ENCODE results near the gene RASSF5.
"Not testable (repeated sequence)": the region's sequence is repeated elsewhere in the genome, so short reads cannot be mapped to it uniquely, and the experiment has no call there.

RASSF5 gene

DNA sequence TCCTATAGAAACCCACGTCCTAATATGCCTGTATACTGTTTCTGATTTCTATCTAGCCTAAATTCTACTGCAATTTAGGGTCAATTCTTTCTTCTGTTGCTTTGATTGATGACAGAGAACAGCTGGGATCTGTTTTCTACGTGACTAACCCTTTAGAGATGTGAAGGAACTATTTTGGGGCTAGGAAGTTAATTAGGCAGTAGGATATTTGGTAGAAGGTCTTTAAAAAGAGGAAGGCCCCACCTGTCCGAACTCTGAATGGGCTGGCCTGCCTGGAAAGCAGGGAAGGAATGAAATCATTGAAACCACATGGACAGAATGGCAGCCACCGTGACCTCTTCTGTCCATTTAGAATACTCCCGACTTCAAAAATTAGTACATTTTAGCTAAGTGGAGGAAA, 83.9 kb downstream of the RASSF5 start:
- DNase-seq: no peak

DNA sequence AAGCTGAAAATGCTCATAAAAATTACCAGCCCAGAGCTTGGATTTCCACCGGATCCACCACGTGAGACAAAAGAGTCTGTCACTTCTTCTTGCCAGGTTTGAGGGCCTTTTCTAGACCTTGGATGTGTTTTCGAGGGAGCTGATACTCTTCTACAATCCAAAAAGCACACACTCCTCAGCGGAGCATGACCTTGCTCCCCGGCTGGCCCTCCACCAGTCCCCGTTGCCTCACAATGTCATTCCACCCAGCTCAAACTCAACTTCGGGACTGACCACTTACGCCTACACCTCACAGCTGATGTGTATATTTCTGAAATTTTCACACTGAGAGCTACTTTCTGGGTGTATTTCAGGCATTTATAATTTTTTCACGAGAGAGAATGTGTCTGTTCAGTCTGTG, 84.4 kb downstream of the RASSF5 start:
- DNase-seq: no peak

DNA sequence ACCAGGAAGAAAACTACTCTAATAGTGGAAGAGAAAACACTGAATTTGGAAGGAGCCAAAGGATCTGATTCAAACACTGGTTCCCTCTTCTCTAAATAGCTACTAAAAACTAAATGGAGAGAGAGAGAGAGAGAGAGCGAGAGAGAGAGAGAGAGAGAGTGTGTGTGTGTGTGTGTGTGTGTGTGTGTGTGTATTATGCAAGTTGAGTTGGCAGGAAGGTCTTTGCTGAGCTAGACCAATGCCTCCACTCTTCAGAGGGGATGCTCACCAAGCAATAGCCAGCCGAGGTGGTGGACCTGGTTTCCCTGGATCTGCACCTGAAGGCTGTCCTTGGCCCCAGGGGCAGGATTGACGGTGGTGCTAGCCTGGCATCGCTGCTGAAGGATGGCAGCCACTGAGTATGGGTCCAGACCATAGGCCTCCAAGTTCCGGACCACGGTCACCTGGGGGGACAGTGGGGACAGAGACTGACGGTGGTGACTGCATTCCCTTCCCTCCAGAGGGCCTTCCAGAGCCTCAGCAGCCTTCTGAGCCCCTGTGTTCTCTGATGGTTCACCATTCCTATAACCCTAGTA, 86.1 kb downstream of the RASSF5 start:
- DNase-seq: no peak

DNA sequence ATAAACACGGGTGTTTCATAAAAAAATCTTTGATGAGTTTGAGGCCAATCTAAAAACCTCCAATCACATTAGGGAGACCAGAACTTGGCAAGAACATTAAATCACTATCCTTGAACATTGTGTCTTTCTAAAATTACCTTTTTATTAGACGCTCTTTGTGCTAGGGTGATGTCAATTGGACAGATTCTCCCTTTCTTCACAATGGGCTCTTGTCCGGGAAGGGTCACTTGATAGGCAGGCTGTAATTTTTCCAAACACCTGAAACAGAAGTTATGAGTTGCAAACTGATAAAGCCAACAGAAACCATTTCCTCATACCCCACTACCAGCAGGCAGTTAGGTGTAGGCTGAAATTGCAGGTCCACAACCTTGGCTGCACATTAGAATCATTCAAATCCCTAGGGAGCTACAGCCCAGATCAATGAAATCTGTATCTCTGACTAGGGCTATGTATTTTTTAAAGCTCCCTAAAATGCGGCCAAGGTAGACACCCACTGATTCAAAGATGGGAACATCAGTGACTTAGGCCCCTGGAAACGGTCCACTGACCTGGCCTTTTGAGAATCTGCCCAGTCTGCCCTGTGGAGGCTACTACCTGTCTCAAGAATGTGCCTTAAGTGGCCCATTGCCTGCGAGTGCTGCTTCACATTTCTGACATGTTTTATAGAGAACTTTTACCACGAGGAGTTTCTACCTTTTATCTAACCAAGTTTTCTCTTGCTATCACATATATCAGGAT, 88.4 kb downstream of the RASSF5 start:
- no peak for DNase-seq

DNA sequence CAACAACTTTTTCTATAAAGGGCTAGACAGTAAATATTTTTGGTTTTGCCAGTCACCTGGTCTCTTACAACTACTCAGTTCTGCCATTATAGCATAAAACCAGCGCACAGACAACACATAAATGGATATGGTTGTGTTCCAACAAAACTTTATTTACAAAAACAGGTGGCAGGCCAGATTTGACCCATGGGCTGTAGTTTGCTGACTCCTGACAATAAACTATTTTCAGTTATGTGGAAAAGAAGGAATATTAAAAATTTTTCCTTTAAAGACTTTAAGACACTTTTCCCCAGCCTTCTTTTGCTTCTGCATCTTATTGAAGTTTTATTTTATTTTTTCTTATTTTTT, 89.0 kb downstream of the RASSF5 start:
- no peak for DNase-seq

DNA sequence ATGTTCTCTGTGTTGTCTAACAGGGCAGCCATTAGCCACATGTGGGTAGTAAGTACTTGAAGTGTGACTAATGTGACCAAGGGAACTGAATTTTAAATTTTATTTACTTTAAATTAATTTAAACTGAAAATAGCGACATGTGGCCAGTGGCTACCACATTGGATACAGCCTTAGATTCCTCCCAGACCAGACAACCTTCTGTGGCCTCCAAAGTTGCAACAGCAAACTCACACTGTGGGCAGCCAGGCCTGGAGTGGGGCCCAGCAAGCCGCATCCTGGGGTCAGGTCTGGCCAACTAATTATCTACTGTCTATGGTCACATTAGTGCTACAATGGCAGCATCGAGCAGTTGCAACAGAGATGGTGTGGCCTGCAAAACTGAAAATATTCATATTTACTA, 93.2 kb downstream of the RASSF5 start:
- DNase-seq: no peak

DNA sequence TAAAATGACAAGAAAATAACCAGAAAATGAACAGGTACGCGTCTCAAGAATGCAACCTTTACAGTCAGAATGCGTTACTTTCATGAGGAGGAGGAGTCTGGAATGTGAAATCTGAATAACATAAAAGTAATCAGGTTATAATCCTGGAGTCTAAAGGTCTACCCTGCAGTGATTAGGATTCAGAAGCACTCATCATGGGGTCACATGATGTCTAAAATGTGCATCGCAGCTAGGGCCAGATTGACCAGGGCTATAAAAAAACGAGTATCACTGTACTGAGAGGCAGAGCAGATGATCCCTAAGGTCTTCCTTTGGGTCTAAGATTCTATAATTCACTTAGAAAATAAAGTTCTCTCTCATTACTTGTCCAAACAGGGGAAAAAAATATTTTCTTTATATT, 97.5 kb downstream of the RASSF5 start:
- DNase-seq: no peak

DNA sequence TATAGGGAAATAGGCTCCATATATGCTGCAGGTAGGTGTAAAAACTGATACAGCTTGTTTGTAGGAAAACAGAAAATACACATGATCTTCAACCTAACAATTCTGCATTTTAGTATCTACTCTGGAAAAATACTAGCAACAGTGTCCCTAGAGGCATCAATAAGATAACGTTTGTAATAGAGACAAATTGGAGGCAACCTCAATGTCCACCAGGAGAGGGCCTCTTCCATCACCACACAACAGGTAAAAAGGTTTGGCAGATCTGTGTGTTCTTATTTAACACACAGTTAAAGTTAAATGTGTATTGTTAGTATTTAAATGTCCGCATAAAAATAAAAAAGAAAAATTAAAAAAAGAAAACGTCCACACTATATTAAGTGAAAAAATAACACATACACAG, 99.5 kb downstream of the RASSF5 start:
- DNase-seq: no peak

DNA sequence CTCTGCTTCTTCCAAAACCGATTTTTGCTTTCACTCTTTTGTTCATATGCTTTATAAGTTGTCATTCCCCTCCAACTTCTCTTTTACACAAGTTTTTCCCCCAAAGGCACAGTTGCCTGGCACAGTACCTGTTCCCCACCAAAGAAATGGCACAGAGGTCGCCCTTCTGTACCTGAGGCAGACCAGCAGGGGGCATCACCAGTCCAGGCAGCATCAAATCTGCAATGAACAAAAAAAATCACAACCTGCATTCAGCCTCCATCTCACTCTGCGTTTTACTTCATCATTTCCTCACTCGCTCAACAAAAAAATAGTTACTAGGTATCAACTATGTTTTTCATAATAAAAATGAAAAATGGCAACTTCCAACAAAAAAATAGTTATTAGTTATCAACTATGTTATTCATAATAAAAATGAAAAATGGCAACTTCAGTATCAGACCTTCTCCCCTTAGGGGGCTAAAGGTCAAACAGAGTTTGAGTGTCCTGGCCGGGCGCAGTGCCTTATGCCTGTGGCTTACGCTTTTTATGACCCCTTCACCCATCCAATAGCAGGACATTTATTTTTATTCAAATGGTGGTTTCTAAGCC, 100.9 kb downstream of the RASSF5 start:
- peak; percentile 66 for DNase-seq

DNA sequence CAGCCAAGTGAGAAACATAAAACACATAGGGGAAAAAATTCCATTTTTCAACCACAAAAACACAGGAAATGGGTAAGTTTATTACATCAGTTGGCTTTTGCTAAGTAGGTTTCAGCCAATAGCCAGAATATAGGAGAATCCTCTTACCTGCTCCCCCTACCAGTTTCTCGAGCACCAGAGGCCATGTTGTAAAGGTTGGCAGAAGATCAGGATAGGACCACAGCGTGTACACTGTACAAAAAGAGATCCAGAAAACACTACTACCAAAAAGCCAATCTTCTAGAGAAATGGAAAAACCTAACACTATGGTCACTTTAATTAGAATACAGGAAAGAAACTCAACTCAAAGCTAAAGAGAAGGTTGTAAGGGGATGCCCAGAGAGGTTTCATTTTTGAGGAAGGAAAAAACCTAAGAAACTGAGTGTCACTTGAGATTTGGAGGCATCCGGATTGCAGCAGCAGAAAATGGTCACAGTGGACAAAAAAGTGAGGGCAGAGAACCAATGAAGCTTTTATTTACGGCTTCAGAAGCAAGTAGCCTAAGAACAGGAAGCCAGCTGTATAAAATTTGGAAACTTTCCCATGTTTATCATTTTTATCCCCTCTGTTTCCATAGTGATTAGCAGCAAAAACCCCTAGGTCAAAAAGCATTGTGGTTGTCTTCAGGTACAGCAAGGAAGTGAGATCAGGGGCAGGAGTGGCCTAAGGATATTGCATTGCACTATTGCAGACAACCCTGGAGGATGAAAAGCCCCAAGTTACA, 102.1 kb downstream of the RASSF5 start:
- DNase-seq: no peak

DNA sequence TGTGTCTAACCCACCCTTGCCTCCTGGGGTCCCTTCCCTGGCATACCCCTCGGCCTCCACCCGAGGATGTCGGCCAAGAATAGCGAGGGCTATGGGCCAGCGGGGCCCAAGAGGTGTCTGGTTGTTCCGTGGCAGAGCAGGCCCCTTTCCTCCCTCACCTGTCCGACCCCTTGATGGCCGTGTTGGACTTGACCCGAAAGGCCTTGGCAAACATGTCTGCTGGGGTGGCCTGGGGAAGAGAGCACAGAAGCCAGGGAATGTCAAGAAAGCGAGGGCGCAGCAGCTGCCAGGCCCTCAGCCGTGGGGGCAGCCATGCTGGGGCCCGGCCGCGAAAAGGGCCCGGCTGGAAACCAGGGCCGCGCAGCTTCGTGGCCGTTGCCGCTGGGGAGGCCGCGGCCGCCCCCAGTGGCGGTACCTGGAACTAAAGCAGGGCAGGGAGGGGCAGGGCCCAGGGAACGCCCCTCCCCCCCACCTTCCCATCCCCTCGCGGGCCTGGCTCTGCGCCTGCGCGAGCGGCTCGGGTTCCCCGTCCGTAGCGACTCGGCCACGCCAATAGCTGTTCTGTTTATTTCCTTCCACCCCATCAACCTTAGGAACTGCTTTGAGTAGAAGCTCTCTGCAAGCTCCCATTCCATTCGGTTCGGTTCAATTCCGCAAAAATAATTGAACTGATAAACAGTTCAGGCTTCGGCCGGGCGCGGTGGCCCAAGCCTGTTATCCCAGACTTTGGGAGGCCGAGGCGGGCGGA, 105.0 kb downstream of the RASSF5 start, which contains the start of gene EIF2D:
EIF2D (minus strand) TSS at position 337 of the 748 bp plus-strand sequence; CDS start at position 214, 123 bp downstream.
- DNase-seq: peak; percentile 95

DNA sequence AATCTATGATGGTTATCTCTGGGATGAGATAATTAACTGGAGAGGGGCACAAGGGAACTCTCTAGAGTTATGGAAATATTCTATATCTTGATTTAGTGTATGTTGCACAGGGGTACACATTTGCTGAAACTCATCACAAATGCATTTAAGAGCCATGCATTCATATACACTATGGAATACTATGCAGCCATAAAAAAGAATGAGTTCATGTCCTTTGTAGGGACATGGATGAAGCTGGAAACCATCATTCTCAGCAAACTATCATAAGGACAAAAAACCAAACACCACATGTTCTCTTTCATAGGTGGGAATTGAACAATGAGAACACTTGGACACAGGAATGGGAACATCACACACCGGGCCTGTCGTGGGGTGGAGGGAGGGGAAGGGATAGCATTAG, 119.1 kb downstream of the RASSF5 start:
- DNase-seq: not testable (repeated sequence)

DNA sequence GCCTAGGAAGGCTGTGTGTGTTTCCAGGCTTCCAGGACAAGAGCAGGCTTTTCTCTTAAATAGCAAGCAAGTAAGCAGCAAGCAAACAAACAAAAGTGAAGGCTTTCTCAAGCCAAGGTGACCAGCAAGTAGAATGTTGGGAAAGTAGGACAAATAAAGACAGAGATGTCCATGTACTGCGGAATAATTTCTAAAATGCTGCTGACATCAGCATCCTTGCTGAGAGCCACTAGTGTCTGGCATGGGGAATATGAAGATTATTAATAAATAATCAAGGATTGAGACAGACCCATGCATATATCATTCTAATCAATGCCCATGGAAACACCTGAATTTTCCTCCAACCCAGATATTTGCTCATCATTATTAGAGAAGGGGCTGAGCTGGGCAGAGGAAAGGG, 121.6 kb downstream of the RASSF5 start:
- DNase-seq: no peak

DNA sequence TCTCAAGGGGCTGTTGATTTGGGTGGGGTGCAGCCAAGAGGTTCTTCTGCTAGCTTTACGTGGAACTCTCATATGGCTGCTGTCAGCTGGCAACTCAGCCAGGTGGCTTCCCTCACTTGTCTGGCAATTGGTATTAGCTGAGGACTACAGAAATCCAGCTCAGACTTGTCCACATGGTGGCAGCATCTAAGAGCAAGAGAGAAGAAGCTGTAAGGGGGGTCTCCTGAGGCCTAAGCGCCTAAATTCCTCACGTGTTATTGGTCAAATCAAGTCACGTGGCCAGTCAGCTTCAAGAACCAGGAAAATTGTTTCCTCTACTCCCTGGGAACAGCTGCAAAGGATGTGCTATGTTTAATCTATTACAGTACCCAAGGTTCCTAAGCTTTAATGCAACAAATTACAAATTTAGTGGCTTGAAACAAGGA, 123.8 kb downstream of the RASSF5 start:
- DNase-seq: peak; percentile 21

DNA sequence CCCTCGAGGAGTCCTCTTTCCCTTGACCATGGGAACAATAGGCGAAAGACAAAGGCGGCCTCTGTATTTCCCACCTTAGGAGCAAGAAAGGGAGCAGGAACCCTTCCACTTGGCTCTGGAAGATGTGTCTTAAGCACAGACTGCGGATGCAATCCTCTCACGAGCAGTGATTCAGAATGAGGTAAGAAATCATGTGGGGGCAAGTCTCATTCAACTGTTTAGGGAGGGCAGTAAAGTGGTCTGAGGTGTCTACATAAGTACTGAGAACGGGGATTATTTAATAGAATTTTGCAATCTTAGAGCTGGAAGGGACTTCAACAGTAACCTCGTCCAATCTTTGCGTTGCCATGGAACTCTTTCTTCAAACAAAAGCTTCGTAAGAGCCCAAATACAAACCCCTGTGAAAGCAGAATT, 126.4 kb downstream of the RASSF5 start:
- DNase-seq: no peak

DNA sequence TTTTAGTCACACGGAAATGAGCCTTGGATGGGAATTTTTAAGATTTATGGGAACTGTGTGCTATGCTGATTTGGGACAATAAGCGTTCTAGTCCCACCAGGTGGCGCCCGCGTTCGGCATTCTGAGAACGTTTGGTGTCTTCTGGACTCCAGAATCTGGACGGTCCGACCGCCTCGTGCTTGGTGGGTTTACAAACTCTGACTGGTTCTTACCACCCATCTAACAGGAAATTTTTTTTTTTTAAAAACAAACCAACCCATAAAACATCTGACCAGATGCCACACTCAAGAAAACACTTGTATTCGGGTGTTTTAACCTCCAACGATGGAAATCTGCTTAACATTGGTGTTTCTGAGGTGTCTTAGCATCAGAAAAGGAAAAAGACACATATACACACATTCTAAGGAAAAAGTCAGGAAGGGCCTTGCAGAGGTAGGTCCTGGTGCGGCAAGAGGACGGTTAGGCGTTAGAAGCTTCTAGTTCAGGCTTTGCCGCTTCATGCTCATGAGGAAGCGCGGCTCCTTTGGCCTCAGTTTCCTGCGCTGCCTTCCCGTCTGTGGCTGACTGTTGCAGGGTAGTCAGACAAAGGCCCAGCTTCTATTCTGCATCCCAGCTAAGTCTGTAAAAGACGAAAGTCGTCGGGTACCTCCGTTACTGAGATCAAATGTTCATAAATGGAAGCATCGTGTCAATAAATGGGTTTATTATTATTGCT, 127.2 kb downstream of the RASSF5 start:
- peak; percentile 59 for DNase-seq

DNA sequence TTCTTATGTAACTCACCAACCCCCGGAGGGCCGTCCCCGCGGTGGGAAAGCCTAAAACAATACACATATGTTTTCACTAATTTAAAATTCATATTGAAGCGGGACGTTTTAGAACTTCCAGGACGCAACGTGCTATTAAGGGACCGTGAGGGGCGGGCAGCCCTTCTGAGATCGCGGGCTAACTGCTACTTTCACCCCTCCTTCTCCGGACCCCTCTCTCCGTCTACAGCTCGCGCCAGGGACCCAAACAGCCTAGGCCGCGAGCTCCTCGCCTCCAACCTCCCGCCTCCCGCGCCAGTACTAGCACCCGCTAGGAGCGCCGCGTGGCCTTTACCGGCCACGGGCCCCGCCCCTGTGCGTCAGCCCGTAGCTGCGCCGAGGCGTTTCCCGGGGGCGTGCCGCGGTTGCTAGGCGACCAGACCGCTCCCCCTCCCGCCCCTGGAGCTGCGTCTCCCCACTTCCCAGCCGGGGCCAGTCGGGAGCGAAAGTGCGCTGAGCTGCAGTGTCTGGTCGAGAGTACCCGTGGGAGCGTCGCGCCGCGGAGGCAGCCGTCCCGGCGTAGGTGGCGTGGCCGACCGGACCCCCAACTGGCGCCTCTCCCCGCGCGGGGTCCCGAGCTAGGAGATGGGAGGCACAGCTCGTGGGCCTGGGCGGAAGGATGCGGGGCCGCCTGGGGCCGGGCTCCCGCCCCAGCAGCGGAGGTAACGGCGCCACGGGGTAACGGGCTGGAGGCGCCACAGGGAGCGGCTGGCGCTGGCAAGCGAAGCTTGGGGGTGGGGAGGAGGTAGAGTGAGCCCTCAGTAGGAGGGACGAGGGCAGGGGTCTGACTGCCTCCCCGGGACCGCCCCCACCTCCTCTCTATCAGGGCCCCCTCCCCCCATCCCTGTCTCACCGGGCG, 128.0 kb downstream of the RASSF5 start, which contains the start of gene DYRK3:
DYRK3 (plus strand) TSS at position 457 of the 898 bp plus-strand sequence; CDS start at position 625, 168 bp downstream.
- peak; percentile 93 for DNase-seq

DNA sequence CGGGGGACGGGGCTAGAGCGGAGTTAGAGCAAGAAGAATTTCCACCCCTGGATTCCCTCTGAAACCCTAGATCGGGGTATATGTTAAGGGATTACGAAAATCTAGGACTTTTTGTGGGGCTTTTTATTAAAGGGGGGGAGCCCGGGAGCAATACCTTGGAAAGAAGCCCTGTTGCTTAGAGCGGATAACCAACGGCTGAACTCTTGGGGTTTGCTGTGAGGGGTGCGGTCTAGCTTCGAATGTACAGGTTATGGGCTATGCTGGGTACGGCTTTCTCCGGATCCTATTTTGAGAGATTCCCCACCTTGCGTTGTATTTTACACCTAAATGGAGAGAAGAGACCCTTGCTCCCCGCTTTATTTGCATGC, 128.6 kb downstream of the RASSF5 start:
- no peak for DNase-seq

DNA sequence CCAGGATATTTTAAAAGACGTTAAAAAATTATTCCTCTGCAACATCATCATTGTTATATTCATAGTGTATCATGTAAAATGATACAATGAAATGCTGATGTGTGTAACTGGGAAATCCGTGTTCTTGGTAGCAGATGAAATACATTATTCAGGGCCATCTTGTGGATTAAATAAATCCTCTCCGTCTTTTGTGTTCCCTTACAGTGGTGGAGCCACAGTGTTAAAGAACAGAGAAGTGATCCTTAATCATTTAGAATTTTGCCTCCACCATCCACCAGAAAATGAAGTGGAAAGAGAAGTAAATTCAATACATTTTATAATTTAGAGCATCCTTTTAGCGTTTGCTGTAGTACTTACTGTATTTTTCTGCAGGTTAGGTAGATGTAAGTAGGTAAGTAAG, 129.3 kb downstream of the RASSF5 start:
- no peak for DNase-seq

DNA sequence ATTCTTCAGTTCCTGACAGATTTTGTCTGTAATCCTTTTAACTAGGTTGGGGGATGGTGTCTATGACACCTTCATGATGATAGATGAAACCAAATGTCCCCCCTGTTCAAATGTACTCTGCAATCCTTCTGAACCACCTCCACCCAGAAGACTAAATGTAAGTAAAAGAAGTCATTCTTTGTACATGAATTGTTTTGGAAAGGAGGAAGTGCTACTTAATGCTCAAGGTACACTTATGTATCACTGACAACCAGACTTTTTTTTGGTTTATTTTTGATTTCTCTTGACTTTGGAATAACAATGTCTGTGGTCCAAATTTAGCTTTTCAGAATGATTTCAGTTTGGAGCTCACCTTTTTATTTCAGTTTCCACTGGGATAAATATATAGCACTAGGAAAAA, 130.3 kb downstream of the RASSF5 start:
- no peak for DNase-seq

All from stimulated activated CD4-positive, alpha-beta T cell treated with anti-CD3 and anti-CD28 coated beads, Interleukin-1b, Interleukin-23, amount 100 ng/mL, for 48 hours (primary cell).